GM21390 (cell line): ENCODE data around the gene ARHGEF1.
A peak's percentile ranks its signal among the peaks of the same experiment; 100 is the strongest.

Experiments
- ATAC-seq: cut with Tn5 transposase; IDR thresholded peaks from one replicate; pipeline ENCODE4 v1.9.1; 2021; ENCODE audit not compliant: unreplicated experiment

Gene ARHGEF1

GRCh38 chr19:41880329-41880708, 2.7 kb upstream of the ARHGEF1 start:
- ATAC-seq = no peak

DNA sequence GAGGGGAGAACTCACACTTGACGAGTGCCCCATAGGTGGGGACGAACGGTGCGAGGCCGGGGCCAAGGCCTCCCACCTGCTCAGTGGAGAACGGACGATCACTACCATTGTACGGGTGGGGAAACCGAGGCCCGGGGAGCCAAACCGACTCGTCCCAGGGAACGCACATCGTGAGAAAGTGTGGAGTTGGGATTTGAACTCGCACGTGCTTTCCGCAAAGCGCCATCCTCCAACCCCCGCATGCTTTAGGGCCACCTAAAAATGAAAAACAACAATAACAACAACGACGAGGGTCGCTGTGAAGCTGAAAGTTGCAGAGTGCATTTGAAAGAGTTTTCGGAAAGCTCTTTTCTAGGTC, 458 bp downstream of the ARHGEF1 start:
- ATAC-seq = no peak

DNA sequence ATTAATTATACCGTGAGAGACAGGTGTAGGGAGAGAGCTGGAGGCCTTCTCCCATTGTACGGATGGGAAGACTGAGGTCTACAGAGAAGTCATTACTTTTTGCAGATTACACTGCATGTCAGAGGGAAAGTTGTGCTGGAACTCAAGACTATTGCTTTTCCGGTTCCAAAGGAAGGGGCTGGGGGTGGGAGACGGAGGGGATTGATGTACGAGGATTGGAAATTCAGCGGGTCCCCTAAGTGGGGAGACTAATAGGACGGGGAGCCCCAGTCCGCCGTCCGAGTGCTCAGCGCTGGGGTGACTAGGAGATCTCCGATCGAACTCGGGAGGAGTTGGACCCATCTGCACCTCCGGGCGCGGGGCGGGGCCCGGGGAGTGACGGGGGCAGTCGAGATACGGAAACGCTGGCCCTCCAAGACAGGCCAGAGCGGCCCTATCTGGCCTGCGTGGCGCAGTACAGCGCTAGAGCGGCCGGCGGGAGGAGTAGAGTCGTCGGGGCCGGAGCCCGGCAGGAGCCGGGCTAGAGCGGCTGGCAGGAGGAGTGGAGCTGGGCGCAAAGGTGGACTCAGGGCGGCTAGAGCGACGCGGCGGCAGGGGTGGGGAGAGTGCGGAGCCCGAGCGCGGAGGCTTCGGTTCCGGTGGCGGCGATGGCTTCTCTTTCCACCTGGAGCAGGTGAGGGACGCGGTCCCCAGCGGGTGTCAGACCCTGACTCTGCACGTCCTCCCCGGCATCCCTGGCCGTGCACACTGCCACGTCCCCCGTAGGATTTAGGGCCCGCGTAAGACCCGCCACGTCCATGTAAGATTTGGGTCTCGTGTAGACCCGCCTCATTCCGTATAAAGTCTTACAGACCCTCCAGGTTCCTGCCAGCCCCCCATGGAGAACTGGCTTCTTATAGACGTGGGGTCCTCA, 1.1 kb downstream of the ARHGEF1 start:
- peak; percentile 67 for ATAC-seq

- no peak for ATAC-seq
Measured at GRCh38 chr19:41886761-41887710, 4.1 kb downstream of the ARHGEF1 start.

- no peak for ATAC-seq
Measured at GRCh38 chr19:41887711-41888382, 4.9 kb downstream of the ARHGEF1 start.

DNA sequence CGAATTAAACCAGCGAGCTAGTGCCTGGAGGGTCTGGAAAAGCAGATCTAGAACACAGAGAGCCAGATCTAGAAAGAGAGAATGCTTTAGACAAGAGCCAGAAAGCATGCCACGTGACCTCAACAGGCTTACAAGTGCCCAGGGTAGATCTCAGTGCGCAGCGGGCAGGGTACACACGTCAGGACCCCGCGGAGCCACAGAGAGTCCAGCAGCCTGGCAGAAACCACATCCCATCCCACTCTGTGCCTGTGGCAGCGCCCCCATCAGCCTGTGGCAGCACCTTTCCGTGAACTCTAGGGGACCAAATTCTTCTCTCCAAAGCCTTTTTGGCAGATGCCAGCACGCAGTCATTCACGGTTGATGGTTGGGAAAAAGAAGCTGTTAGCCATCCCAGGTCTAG, 5.9 kb downstream of the ARHGEF1 start:
- no peak for ATAC-seq

DNA sequence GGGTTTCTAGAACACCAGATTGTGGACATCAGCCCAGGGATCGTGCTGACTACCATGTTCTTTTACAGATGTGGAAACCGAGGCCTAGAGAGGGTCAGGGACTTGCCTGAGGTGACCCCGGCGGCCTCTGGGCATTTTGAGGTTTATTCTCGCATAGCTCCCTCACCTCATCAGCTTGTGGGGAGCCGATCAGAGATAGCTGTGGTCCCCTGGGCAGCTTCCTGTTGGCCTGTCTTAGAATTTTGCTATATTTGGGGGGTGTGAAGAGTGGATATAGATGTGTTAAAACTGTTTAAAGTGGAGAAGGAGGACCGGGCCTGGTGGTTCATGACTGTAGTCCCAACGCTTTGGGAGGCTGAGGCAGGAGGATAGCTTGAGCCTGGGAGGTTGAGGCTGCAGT, 6.9 kb downstream of the ARHGEF1 start:
- no peak for ATAC-seq

DNA sequence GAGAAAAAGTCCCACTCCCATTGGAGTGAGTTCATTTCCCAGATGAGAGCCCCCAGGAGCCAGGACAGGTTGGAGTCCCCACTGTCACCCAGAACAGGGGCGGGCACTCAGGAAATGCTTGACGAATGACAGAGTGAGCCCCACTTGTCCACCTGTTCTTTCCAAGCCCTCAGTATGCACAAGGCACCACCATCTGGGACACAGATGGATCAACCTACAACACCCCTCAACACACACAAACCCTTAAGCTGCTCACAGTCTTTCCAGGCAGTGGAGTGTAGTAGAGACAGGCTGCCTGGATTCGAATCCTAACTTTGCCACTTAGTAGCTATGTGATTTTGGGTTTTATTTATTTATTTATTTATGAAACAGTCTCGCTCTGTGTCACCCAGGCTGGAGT, 8.0 kb downstream of the ARHGEF1 start:
- ATAC-seq = no peak

- no peak for ATAC-seq
Measured at GRCh38 chr19:41892173-41892902, 9.4 kb downstream of the ARHGEF1 start.

GRCh38 chr19:41893899-41894298, 10.9 kb downstream of the ARHGEF1 start:
- ATAC-seq = no peak

DNA sequence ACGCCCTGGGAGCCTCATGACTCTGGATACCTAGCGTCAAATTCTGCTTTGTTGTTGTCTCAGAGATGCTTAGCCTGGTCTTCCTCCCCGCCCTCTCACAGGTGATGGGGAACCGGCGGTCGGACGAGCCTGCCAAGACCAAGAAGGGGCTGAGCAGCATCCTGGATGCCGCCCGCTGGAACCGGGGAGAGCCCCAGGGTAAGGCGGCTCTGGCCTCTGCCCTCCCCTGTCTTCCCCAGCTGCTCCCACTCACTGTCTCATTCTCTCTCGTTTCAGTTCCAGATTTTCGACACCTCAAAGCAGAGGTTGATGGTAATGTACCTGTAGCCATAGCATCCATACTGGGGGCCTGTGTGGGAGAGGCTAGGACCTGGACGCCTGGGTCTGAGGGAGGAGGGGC, 11.4 kb downstream of the ARHGEF1 start:
- no peak for ATAC-seq

- no peak for ATAC-seq
Measured at GRCh38 chr19:41895745-41896580, 13.0 kb downstream of the ARHGEF1 start.

GRCh38 chr19:41896581-41896942, 13.6 kb downstream of the ARHGEF1 start:
- ATAC-seq = no peak

- no peak for ATAC-seq
Measured at GRCh38 chr19:41897181-41897580, 14.2 kb downstream of the ARHGEF1 start.

- ATAC-seq = no peak
Measured at GRCh38 chr19:41897820-41898219, 14.8 kb downstream of the ARHGEF1 start.

DNA sequence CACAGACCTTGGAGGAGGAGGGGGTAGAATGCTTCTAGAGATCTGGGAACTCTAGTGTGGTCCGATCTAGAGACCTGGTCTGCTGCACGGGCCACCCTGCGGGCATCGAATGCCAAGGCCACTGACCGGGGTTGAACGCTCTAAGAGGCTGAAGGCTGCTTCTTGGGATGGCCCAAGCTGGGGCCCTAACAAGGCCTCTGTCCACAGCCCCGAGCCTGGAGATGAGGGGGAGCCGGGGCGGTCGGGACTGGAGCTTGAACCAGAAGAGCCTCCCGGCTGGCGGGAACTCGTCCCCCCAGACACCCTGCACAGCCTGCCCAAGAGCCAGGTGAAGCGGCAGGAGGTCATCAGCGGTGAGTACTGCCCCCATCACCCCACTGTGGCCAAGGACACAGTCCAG, 15.3 kb downstream of the ARHGEF1 start:
- ATAC-seq = no peak

DNA sequence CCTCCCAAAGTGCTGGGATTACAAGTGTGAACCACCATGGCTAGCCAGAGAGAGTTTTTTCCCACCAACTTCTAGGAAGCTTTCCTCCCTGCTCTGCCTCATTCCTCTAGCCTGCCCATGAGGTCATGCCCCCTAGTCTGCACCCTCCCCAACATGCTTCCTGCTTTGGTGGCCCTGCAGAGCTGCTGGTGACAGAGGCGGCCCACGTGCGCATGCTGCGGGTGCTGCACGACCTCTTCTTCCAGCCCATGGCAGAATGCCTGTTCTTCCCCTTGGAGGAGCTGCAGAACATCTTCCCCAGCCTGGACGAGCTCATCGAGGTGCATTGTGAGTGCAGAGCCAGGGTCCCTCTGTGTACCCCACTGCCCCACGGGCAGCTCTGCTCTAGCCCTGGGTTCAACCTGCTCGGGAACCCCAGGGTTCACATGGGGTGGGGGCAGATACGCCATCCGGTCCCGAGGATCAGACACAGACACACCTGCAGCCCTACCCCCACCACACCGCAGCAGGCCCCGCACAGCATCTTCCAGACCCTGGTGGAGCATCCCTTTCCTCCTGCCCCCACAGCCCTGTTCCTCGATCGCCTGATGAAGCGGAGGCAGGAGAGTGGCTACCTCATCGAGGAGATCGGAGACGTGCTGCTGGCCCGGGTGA, 18.9 kb downstream of the ARHGEF1 start:
- ATAC-seq = no peak

DNA sequence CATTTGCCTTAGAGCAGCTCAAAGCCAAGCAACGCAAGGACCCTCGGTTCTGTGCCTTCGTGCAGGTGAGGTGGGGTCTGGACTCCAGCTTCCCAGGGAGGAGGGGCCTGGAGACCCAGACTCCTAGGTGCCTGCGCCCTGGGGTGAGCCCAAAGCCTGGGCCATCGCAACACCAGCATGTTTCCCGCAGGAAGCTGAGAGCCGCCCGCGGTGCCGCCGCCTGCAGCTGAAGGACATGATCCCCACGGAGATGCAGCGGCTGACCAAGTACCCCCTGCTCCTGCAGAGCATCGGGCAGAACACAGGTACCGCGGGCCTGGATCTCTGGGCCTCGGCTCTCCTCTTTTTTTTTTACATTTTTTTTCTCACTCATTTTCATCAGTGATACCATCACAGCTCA, 19.6 kb downstream of the ARHGEF1 start:
- ATAC-seq = no peak

- no peak for ATAC-seq
Measured at GRCh38 chr19:41903193-41903953, 20.4 kb downstream of the ARHGEF1 start.
